ENCODE data around the gene ACTN3.
A peak's percentile ranks its signal among the peaks of the same experiment; 100 is the strongest.

Gene ACTN3

GRCh38 chr11:66545701-66546367 is 869 bp upstream of the ACTN3 start, which contains the start of gene ZDHHC24:
ZDHHC24 (minus strand) TSS chr11:66546048; CDS start chr11:66546003, 45 bp downstream.
- DNase-seq (ENCODE audit: low read depth): peak; percentile 97

- DNase-seq (ENCODE audit: low read depth): no peak
Measured at GRCh38 chr11:66546966-66547661, 411 bp downstream of the ACTN3 start.

- DNase-seq (ENCODE audit: low read depth): no peak
Measured at GRCh38 chr11:66547662-66548009, 933 bp downstream of the ACTN3 start.

DNA sequence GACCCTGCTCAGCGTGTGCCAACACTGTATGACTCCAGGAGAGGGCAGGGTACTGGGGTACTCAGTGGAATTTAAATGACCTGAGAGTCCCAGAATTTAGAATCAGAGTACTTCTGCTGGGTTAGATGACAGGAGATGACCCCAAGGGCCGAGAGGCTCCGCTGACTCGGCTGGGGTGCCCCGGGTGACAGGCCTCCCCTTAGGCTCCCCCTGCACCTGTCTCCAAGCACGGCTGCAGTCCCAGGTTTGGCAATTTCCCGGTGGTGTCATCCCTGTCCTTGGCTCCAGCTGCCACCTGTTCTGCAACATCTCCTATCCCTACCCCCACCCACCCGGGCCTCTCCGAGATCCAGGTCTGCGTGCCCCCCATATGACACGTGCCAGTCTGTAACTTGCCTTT is 1.3 kb downstream of the ACTN3 start:
- DNase-seq (ENCODE audit: low read depth): no peak

DNA sequence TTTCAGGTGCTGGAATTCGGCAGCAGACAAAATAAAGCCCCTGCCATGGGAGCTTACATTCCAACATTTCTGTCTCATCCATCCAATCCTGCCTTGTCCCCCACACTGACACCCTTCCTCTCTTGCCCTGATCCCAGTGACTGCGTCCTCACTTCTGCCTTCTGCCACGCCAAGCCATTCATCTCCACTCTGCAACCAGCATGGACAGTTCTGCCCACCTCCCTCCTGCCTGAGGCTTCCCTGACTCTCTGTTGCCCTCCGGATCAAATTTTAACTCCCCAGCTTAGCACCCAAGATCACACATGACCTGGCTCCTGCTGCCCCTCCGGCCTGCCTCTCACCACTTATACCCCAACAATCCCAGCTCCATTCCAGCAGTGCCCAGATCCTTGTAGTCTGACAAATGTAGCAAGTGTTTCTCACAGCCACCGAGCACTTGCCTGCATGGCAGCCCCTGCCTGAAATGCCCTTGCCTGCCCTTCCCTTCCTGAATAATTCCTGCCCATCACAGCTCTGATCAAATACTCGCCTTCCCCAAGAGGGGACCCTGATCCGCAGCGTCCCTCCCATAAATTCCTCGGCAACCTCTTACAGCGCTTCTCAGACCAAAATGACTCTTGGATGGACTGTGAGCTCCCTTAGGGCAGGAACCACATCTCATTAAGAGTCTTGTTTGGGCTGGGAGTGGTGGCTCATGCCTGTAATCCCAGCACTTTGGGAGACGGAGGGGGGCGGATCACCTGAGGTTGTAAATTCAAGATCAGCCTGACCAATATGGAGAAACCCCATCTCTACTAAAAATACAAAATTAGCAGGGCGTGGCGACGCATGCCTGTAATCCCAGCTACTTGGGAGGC is 2.3 kb downstream of the ACTN3 start:
- DNase-seq (ENCODE audit: low read depth): no peak

- no peak for DNase-seq (ENCODE audit: low read depth)
Measured at GRCh38 chr11:66549696-66550095, 3.0 kb downstream of the ACTN3 start.

- DNase-seq (ENCODE audit: low read depth): no peak
Measured at GRCh38 chr11:66550887-66551286, 4.2 kb downstream of the ACTN3 start.

GRCh38 chr11:66554602-66555001 is 7.9 kb downstream of the ACTN3 start:
- DNase-seq (ENCODE audit: low read depth): no peak

DNA sequence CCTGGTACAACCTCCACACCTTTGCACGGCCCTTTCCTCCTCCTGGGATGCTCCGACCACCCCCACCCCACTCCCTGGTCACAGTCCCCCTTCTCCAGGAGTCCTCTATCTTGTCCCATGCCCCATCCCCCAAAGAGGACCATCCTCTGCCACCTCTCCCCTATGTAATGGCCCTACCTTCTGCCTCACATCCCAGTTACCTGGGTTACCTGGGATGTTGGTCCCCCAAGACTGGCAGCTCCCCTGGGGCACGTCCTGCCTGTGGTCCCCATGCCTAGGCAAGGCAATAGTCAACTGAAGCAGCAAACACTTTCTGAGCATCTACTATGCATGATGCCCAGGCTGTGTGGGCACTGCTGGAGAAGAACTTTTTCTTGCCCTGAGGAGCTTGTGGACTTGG is 8.7 kb downstream of the ACTN3 start:
- DNase-seq (ENCODE audit: low read depth): no peak

- DNase-seq (ENCODE audit: low read depth): no peak
Measured at GRCh38 chr11:66556086-66556485, 9.4 kb downstream of the ACTN3 start.

GRCh38 chr11:66557733-66558326 is 11.1 kb downstream of the ACTN3 start:
- DNase-seq (ENCODE audit: low read depth): no peak

GRCh38 chr11:66559142-66559865 is 12.6 kb downstream of the ACTN3 start:
- DNase-seq (ENCODE audit: low read depth): no peak

GRCh38 chr11:66559866-66560676 is 13.4 kb downstream of the ACTN3 start:
- no peak for DNase-seq (ENCODE audit: low read depth)

DNA sequence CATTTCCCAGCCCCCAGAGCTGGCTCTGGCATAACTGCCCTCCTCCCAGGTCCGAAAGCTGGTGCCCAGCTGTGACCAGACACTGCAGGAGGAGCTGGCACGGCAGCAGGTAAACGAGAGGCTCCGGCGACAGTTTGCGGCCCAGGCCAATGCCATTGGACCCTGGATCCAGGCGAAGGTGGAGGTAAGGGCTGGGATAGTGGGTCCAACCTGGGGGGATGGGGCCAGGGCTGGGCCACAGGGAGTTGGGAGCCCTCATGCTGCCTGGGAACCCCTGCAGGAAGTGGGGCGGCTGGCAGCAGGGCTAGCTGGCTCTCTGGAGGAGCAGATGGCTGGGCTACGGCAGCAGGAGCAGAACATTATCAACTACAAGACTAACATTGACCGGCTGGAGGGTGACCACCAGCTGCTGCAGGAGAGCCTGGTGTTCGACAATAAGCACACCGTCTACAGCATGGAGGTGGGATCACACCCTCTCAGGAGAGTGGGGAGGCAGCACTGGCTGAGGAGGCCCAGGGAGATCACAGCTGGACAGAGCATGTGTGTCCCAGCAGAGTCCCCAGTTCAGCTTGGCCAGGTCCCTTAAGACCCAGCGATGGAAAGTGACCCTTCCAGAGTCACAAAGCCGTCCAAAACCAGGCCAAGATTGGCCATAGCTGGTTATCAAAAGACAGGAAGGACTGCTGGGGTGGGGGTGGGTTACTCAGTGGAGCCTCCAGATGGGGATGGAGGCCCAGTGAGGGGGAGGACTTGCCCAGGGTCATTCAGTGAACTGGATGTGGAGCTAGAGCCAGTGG is 14.7 kb downstream of the ACTN3 start:
- DNase-seq (ENCODE audit: low read depth): no peak

GRCh38 chr11:66561975-66562248 is 15.2 kb downstream of the ACTN3 start:
- DNase-seq (ENCODE audit: low read depth): no peak

GRCh38 chr11:66562275-66562674 is 15.6 kb downstream of the ACTN3 start:
- no peak for DNase-seq (ENCODE audit: low read depth)

DNA sequence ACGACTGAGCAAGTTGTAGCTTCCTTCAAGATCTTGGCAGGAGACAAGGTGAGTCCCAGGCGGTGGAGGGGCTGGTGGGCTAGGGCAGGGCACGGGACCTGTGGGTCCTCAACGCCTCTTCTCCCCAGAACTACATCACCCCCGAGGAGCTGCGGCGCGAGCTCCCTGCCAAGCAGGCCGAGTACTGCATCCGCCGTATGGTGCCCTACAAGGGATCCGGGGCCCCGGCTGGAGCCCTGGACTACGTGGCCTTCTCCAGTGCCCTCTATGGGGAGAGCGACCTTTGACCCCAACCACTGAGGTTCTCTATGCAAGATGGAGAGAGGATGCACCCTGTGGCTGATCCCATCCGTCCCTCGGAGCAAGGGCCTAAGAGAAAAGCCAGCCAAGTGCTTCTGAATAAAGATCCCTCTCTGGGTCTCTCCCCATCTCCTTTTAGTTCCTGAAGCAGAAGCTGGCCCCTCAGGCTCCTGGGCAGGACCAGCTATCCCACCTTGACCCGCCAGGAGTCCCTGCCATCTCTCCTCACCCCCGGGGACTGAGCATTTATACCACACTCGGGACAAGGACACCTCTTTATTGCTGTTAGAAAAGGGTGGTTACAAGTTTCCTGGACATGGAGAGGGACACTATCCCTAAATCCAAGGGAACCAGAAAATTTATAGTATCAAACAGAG is 16.3 kb downstream of the ACTN3 start:
- no peak for DNase-seq (ENCODE audit: low read depth)

DNA sequence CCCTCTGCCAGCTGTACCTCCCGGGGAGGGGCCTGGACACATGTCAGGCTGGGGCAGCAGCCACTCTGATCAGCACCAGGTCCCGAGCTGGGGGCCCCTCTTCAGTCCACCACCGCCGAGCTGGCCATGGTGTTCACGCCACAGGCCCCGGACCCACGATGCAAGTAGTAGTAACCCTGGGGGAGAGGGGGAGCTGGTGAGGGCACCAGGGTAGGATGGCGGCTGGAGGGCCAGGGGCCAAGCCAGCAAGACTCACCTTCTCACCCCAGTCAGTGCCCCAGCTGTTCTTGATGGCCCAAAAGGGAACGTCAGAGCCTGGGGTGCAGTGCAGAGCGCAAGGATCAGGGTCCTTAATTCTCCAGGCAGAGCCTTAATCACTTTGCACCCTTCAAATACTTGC is 17.1 kb downstream of the ACTN3 start:
- no peak for DNase-seq (ENCODE audit: low read depth)

DNA sequence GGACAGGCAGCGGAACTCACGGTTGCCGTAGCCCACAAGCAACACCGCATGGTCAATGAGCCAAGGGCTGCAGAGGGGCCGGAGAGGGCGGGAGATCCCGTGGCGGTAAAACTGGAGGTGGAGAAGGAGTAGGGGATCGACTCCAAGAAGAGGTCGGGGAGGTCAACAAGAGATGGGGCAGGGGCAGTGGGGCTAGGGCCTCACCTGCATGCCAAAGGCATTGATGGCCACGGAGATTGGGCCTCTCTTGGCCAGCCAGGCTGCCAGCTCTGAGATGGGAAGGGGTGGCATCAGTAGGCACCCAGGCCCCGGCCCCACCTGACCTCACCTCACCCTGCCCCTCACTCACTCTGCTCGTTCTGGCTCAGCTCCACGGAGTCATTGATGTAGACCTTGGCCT is 17.8 kb downstream of the ACTN3 start:
- DNase-seq (ENCODE audit: low read depth): no peak

GRCh38 chr11:66564984-66565383 is 18.3 kb downstream of the ACTN3 start:
- no peak for DNase-seq (ENCODE audit: low read depth)

Measured in ELR (cell line).